HEK293T (cell line): ENCODE measurements around the gene GJB2.

Source experiments
- CTCF ChIA-PET: fragments of 350-600 bp; formaldehyde crosslinking; extraction: SDS; loops from one replicate; lab custom pipeline; 2021; ENCODE audit warnings: antibody characterized with exemption, inconsistent platforms; lab: Yijun Ruan, JAX
- POLR2A ChIA-PET: fragments of 350-600 bp; formaldehyde crosslinking; extraction: SDS; loops from one replicate; lab custom pipeline; 2020; ENCODE audit warnings: antibody characterized with exemption, inconsistent platforms; lab: Yijun Ruan, JAX
- DNase-seq: peaks from one replicate; pipeline ENCODE4 v3.0.0; 2012; ENCODE audit warnings: mixed read lengths; ENCODE audit errors: extremely low spot score
- ARNT ChIP-seq: fragments of 450-650 bp; IDR thresholded peaks from 2 replicates; pipeline ENCODE4 v1.6.1; 2017; ENCODE audit warnings: mild to moderate bottlenecking
- BHLHE40 ChIP-seq: fragments of 450-650 bp; IDR thresholded peaks from 2 replicates; pipeline ENCODE4 v1.6.1; 2016; ENCODE audit warnings: mild to moderate bottlenecking, moderate library complexity, borderline replicate concordance
- CTBP1 ChIP-seq: fragments of 450-650 bp; IDR thresholded peaks from 2 replicates; pipeline ENCODE4 v1.6.1; 2016; ENCODE audit warnings: borderline replicate concordance
- ELF4 ChIP-seq: fragments of 450-650 bp; IDR thresholded peaks from 2 replicates; pipeline ENCODE4 v1.6.1; 2017; ENCODE audit warnings: antibody characterized with exemption
- FOXA1 ChIP-seq: fragments of 450-650 bp; IDR thresholded peaks from 2 replicates; pipeline ENCODE4 v1.6.1; 2016; ENCODE audit warnings: mild to moderate bottlenecking
- FOXK2 ChIP-seq: fragments of 450-650 bp; IDR thresholded peaks from 2 replicates; pipeline ENCODE4 v1.6.1; 2016; ENCODE audit warnings: mild to moderate bottlenecking
- FOXM1 ChIP-seq: fragments of 450-650 bp; IDR thresholded peaks from 2 replicates; pipeline ENCODE4 v1.6.1; 2017; ENCODE audit warnings: mild to moderate bottlenecking, borderline replicate concordance
- HDGF ChIP-seq: fragments of 450-650 bp; IDR thresholded peaks from 2 replicates; pipeline ENCODE4 v1.6.1; 2017; ENCODE audit warnings: antibody characterized with exemption, borderline replicate concordance
- L3MBTL2 ChIP-seq: fragments of 450-650 bp; conservative IDR thresholded peaks from 2 replicates; pipeline ENCODE4 v1.6.1; 2016; ENCODE audit warnings: mild to moderate bottlenecking
- LEF1 ChIP-seq: fragments of 450-650 bp; IDR thresholded peaks from 2 replicates; pipeline ENCODE4 v1.6.1; 2017; ENCODE audit warnings: mild to moderate bottlenecking, borderline replicate concordance
- NFRKB ChIP-seq: fragments of 450-650 bp; IDR thresholded peaks from 2 replicates; pipeline ENCODE4 v1.6.1; 2016; ENCODE audit warnings: mild to moderate bottlenecking, moderate library complexity
- SP1 ChIP-seq: fragments of 450-650 bp; IDR thresholded peaks from 2 replicates; pipeline ENCODE4 v1.6.1; 2017
- SUZ12 ChIP-seq: fragments of 450-650 bp; IDR thresholded peaks from 2 replicates; pipeline ENCODE4 v1.6.1; 2016; ENCODE audit warnings: mild to moderate bottlenecking
- TARDBP ChIP-seq: fragments of 450-650 bp; IDR thresholded peaks from 2 replicates; pipeline ENCODE4 v1.6.1; 2016
- ZNF384 ChIP-seq: fragments of 450-650 bp; IDR thresholded peaks from 2 replicates; pipeline ENCODE4 v1.6.1; 2016
- TF ChIP-seq, protein P1 (sequence below): fragments of 450-650 bp; IDR thresholded peaks from 2 replicates; pipeline ENCODE4 v1.6.1; 2016

Gene GJB2

GRCh38 chr13:20192836-20193161 is at the start of gene GJB2:
GJB2 (minus strand) TSS chr13:20192938; CDS start chr13:20189581, 3,357 bp downstream.
- POLR2A ChIA-PET = no interaction called here
- CTCF ChIA-PET = no interaction called here
- no peak for DNase-seq
- TF ChIP-seq FOXA1 (no peak), TARDBP (no peak)

GRCh38 chr13:20241593-20241992 is 48.9 kb upstream of the GJB2 start:
- POLR2A ChIA-PET = no interaction called here
- TF ChIP-seq SUZ12 (no peak), FOXA1 (no peak), NFRKB (no peak), HDGF (no peak), ARNT (no peak), SP1 (no peak), FOXK2 (no peak), ZNF384 (no peak), BHLHE40 (no peak)
- CTCF ChIA-PET = interaction anchor here (0.6 kb wide), 1 partner anchor 9 kb away, joined by 6 read pairs; no protein-coding TSS in a partner anchor
- DNase-seq = no peak

GRCh38 chr13:20239748-20240147 is 47.0 kb upstream of the GJB2 start:
- DNase-seq = no peak
- ChIA-PET POLR2A (no interaction called here), CTCF (no interaction called here)
- TF ChIP-seq SP1 = no peak
- TF ChIP-seq NFRKB = no peak
- TF ChIP-seq TARDBP = no peak

DNA sequence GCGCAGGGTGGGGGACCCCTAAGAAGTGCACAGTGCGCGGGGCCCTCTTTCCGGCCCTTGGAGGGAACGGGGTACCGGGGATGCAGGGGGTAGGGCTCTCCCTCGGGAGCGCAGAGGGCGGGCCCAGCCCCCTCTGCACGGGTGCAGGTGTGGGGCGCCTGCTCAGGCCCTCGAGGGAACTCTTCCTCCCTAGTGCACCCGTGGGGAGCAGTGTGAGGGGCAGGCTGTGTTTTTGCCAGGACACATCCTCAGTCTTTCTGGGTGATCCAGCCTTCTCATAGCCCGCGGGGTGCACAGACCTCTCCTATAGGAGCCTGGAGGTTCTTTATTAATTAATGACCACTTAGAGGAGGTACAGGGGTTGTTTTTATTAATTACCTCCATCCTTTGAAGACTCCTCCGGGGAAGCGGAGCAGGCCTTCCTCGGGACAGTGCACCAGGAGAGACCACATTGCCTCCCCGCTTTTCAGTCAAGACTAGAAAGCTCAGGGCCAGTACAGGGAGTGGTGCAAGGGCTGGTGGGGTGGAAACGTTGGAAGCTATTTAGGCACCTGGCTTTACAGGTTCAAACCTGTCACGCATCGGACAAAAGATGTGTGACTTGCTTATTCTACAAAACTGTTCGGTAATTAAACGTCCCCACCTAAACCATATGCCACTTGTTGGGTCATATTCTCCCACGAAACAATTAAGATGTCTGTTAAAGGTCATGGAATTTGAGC is 40.0 kb upstream of the GJB2 start:
- POLR2A ChIA-PET = no interaction called here
- DNase-seq = no peak
- CTCF ChIA-PET = no interaction called here
- TF ChIP-seq FOXK2 = no peak
- no peak for TF ChIP-seq ELF4
- TF ChIP-seq ZNF384 = no peak
- no peak for TF ChIP-seq FOXA1
- TF ChIP-seq L3MBTL2 = no peak
- TF ChIP-seq SUZ12 = no peak
- TF ChIP-seq SP1 = no peak
- TF ChIP-seq LEF1 = no peak
- TF ChIP-seq HDGF = no peak
- TF ChIP-seq, protein P1, sequence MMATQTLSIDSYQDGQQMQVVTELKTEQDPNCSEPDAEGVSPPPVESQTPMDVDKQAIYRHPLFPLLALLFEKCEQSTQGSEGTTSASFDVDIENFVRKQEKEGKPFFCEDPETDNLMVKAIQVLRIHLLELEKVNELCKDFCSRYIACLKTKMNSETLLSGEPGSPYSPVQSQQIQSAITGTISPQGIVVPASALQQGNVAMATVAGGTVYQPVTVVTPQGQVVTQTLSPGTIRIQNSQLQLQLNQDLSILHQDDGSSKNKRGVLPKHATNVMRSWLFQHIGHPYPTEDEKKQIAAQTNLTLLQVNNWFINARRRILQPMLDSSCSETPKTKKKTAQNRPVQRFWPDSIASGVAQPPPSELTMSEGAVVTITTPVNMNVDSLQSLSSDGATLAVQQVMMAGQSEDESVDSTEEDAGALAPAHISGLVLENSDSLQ = no peak
- TF ChIP-seq CTBP1 = no peak
- no peak for TF ChIP-seq TARDBP
- TF ChIP-seq NFRKB = no peak
- TF ChIP-seq ARNT = no peak
- no peak for TF ChIP-seq BHLHE40

GRCh38 chr13:20231839-20232555 is 39.3 kb upstream of the GJB2 start, which contains the start of gene GJB6:
GJB6 (minus strand) TSS chr13:20232319; CDS start chr13:20223480, 8,839 bp downstream.
- DNase-seq = no peak
- no peak for TF ChIP-seq TARDBP
- TF ChIP-seq FOXA1 = no peak
- no peak for TF ChIP-seq ZNF384
- no peak for TF ChIP-seq BHLHE40
- TF ChIP-seq FOXK2 = no peak
- TF ChIP-seq HDGF = no peak
- TF ChIP-seq L3MBTL2 = no peak
- ChIA-PET POLR2A (no interaction called here), CTCF (no interaction called here)

- ChIA-PET CTCF (no interaction called here), POLR2A (no interaction called here)
- DNase-seq = no peak
- TF ChIP-seq SP1 = no peak
- no peak for TF ChIP-seq BHLHE40
- TF ChIP-seq HDGF = no peak
- TF ChIP-seq NFRKB = no peak
- no peak for TF ChIP-seq L3MBTL2
- TF ChIP-seq CTBP1 = no peak
- TF ChIP-seq, protein P1 = no peak
- no peak for TF ChIP-seq ZNF384
- TF ChIP-seq ARNT = no peak
- TF ChIP-seq TARDBP = no peak
- TF ChIP-seq ELF4 = no peak
- no peak for TF ChIP-seq FOXA1
- no peak for TF ChIP-seq FOXM1
- TF ChIP-seq FOXK2 = no peak
- no peak for TF ChIP-seq SUZ12
- TF ChIP-seq LEF1 = no peak
These were observed 38.4 kb upstream of the GJB2 start for GRCh38 chr13:20230913-20231838.
